HCT116 (cell line): ENCODE results near the gene GPR85.

Experiments used
- CBX3 ChIP-seq: IDR thresholded peaks from 2 replicates; pipeline ENCODE4 v1.6.1; 2012; ENCODE audit warnings: low read depth
- CTCF ChIP-seq, 3 experiments: fragments of 200-600 bp in 1 of 3; sonication (generic) in 1 of 3; IDR thresholded peaks in 2 of 3; conservative IDR thresholded peaks in 1 of 3; 2 replicates each; pipeline ENCODE4 v1.5.1; 2012 to 2017; ENCODE audit warnings: low read depth in 2 of 3, low read length in 2 of 3, antibody characterized with exemption in 1 of 3, borderline replicate concordance in 1 of 3, control low read depth in 1 of 3, mild to moderate bottlenecking in 1 of 3, mixed read lengths in 1 of 3, mixed run types in 1 of 3, moderate library complexity in 1 of 3; ENCODE audit not compliant: insufficient read depth in 1 of 3
- ELF1 ChIP-seq: IDR thresholded peaks from 2 replicates; pipeline ENCODE4 v1.6.1; 2012; ENCODE audit warnings: low read depth, borderline replicate concordance
- EZH2 ChIP-seq: fragments of 200-600 bp; sonication (generic); IDR thresholded peaks from 2 replicates; pipeline ENCODE4 v1.6.1; 2017; ENCODE audit warnings: antibody characterized with exemption, mixed run types
- EZH2phosphoT487 ChIP-seq: fragments of 200-600 bp; IDR thresholded peaks from 2 replicates; pipeline ENCODE4 v1.6.1; 2018; ENCODE audit warnings: antibody characterized with exemption, borderline replicate concordance
- JUND ChIP-seq: IDR thresholded peaks from 2 replicates; pipeline ENCODE4 v1.6.1; 2012
- POLR2A ChIP-seq: IDR thresholded peaks from 2 replicates; pipeline ENCODE4 v1.7.0; 2011; ENCODE audit warnings: borderline replicate concordance; ENCODE audit not compliant: insufficient read depth, insufficient read length; ENCODE audit errors: extremely low read depth
- POLR2AphosphoS5 ChIP-seq: IDR thresholded peaks from 2 replicates; pipeline ENCODE4 v1.6.1; 2011; ENCODE audit warnings: mild to moderate bottlenecking, low read depth, low read length, moderate library complexity
- RAD21 ChIP-seq: IDR thresholded peaks from 2 replicates; pipeline ENCODE4 v1.6.1; 2012; ENCODE audit warnings: low read depth, mild to moderate bottlenecking
- REST ChIP-seq: IDR thresholded peaks from 2 replicates; pipeline ENCODE4 v1.6.1; 2012; ENCODE audit warnings: low read depth
- SP1 ChIP-seq: IDR thresholded peaks from 2 replicates; pipeline ENCODE4 v1.6.1; 2012; ENCODE audit warnings: low read depth
- YY1 ChIP-seq: IDR thresholded peaks from 2 replicates; pipeline ENCODE4 v1.6.1; 2011; ENCODE audit warnings: low read length, low read depth, moderate library complexity, mild to moderate bottlenecking; ENCODE audit not compliant: insufficient replicate concordance; ENCODE audit errors: extremely low read depth
- ZFX ChIP-seq: fragments of 450-650 bp; IDR thresholded peaks from 2 replicates; pipeline ENCODE4 v1.6.1; 2017
- ZNF274 ChIP-seq: fragments of 200-500 bp; sonication (Bioruptor generic); IDR thresholded peaks from 2 replicates; pipeline ENCODE4 v1.6.1; 2014; ENCODE audit warnings: mild to moderate bottlenecking, low read depth, low read length, inconsistent platforms

GRCh38 chr7:113120647-113121046, 34.0 kb upstream of the GPR85 start:
- no peak for TF ChIP-seq CTCF (IDR thresholded peaks at IDR 0.05 in 2 of 3, conservative IDR thresholded peaks at IDR 0.05 in 1 of 3; ENCODE audit: borderline replicate concordance in 1 of 3, insufficient read depth in 1 of 3, low read depth in 2 of 3, low read length in 2 of 3)
- TF ChIP-seq JUND = no peak
- TF ChIP-seq POLR2A = no peak
- no peak for TF ChIP-seq RAD21
- TF ChIP-seq REST = no peak
- TF ChIP-seq YY1 = no peak
- no peak for TF ChIP-seq POLR2AphosphoS5
- TF ChIP-seq ELF1 = no peak
- TF ChIP-seq EZH2 = no peak
- TF ChIP-seq SP1 = no peak
- TF ChIP-seq CBX3 = no peak
- TF ChIP-seq ZFX = no peak
- TF ChIP-seq EZH2phosphoT487 = no peak
- no peak for TF ChIP-seq ZNF274
